Gastroesophageal sphincter (tissue), 4 donors: Measurements from ENCODE around the gene IGSF23. TPM values are rescaled to one million over a fixed set of nuclear protein-coding genes. Genes with fewer than 3 reads are reported as not detected.

Experiments
- ATAC-seq: fragments of 150-250 bp; one replicate; pipeline ENCODE4 v1.9.1; 2016; ENCODE audit warnings: mild to moderate bottlenecking, moderate library complexity
- H3K27ac ChIP-seq, 4 donors: fragments of 200-600 bp; sonication (generic) in 3 of 4; 1 replicate in 3 of 4; 2 replicates in 1 of 4; pipeline ENCODE4 v1.5.1; 2016 to 2019
- H3K27me3 ChIP-seq: fragments of 200-600 bp; sonication (generic); one replicate; pipeline ENCODE4 v1.5.1; 2019
- H3K36me3 ChIP-seq, 2 donors: fragments of 200-600 bp; sonication (generic); one replicate each; pipeline ENCODE4 v1.5.1; 2019; ENCODE audit warnings: control low read depth in 1 of 2
- H3K4me1 ChIP-seq, 3 donors: fragments of 200-600 bp; sonication (generic); 1 replicate in 2 of 3; 2 replicates in 1 of 3; pipeline ENCODE4 v1.5.1; 2016 to 2019; ENCODE audit warnings: control low read depth in 2 of 3
- H3K4me3 ChIP-seq, 2 donors: fragments of 200-600 bp; sonication (generic); one replicate each; pipeline ENCODE4 v1.5.1; 2019; ENCODE audit warnings: mild to moderate bottlenecking in 1 of 2, moderate library complexity in 1 of 2
- H3K9me3 ChIP-seq, 3 donors: fragments of 200-600 bp; sonication (generic); one replicate each; pipeline ENCODE4 v1.5.1; 2017 to 2019; ENCODE audit warnings: control low read depth in 2 of 3
- CTCF ChIP-seq, 4 experiments: fragments of 200-600 bp in 2 of 4; fragments of 450-650 bp in 2 of 4; sonication (generic) in 1 of 4; IDR thresholded peaks; one replicate each; pipeline ENCODE4 v1.5.1; 2017 to 2019; ENCODE audit warnings: antibody characterized with exemption in 4 of 4, mild to moderate bottlenecking in 2 of 4, moderate library complexity in 2 of 4
- EP300 ChIP-seq: sonication (generic); formaldehyde crosslinking; IDR thresholded peaks from one replicate; pipeline ENCODE4 v1.6.1; 2017; ENCODE audit warnings: antibody characterized with exemption, mild to moderate bottlenecking
- POLR2A ChIP-seq, 2 donors: fragments of 450-650 bp; IDR thresholded peaks; one replicate each; pipeline ENCODE4 v1.6.1; 2017; ENCODE audit warnings: antibody characterized with exemption in 2 of 2, mild to moderate bottlenecking in 2 of 2, moderate library complexity in 1 of 2
- POLR2AphosphoS5 ChIP-seq: sonication (generic); formaldehyde crosslinking; IDR thresholded peaks from one replicate; pipeline ENCODE4 v1.6.1; 2017; ENCODE audit warnings: antibody characterized with exemption
- WGBS, 2 donors: methylation state at CpG; one replicate each; pipeline ENCODE4 v1.1.5; 2018; ENCODE audit warnings: low coverage in 1 of 2; 5-methylcytosine and 5-hydroxymethylcytosine counted together
- small RNA-seq, 4 donors: library from RNA; depleted of rRNA; stranded (forward); fragments of <200 nt; gene quantifications; one replicate each; pipeline ENCODE3, GENCODE V24; 2016
- total RNA-seq, 4 donors: library from RNA; depleted of rRNA; stranded (reverse); fragments of >200 nt; gene quantifications; one replicate each; pipeline ENCODE4 v1.1.0, GENCODE V29; 2016

The IGSF23 gene
- total RNA-seq, 4 donors from 2014 or later = not detected

DNA sequence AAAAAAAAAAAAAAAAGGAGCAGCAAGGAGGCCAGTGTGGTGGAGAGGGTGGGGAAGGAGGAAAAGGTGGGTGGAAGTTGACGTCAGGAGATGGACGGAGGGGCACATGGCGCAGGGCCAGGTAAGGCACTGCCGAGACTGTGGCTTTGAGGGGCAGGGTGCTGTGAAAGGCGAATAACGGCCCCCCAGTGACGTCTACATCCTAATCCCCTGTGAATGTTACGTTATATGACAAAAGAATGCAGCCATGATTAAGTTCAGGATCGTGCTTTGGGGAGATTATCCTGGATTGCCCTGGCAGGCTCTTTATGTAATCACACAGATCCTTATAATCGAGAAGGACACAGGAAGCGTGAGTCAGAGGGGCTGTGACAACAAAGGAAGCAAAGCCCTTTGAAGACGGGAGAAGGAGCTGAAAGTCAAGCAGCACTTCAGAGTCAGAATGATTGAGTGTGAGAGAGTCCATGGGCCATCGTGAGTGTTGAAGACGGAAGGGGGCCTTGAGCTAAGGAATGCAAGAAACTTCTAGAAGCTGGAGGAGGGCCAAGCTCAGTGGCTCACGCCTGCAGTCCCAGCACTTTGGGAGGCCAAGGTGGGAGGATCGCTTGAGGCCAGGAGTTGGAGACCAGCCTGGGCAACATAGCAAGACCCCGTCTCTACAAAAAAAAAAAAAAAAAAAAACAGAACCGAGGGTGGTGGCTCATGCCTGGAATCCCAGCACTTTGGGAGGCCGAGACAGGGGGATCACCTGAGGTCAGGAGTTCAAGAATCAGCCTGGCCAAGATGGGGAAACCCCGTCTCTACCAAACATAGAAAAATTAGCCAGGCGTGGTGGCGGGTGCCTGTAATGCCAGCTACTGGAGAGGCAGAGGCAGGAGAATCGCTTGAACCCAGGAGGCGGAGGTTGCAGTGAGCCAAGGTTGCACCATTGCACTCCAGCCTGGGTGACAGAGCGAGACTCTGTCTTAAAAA is 71.8 kb downstream of the IGSF23 start:
- peaks cover 4% of the 10 kb centered on the region for H3K27me3 ChIP-seq
- peak overlapping the region in 2 of 4 donors; percentile 7 to 57 for H3K27ac ChIP-seq
- peaks cover 0 to 32% of the 10 kb centered on the region in 2 donors for H3K36me3 ChIP-seq
- TF ChIP-seq POLR2AphosphoS5 (peak; percentile 35), POLR2A (IDR thresholded peaks at IDR 0.05) (no peak), CTCF (IDR thresholded peaks at IDR 0.05) (no peak), EP300 (no peak)
- H3K4me3 ChIP-seq = no peak overlapping the region
- H3K9me3 ChIP-seq = no peaks in the 10 kb centered on the region
- ATAC-seq = peak; percentile 55
- peaks cover 0 to 19% (median 6%) of the 10 kb centered on the region in 3 donors for H3K4me1 ChIP-seq
- 26 to 35% methylated on average over 17 to 23 of the region's 25 CpGs for WGBS, 2 donors

GRCh38 chr19:44685877-44686276 is 72.5 kb downstream of the IGSF23 start:
- no peak for ATAC-seq
- no peak overlapping the region for H3K4me3 ChIP-seq
- TF ChIP-seq EP300 = no peak
- no peak for TF ChIP-seq CTCF (IDR thresholded peaks at IDR 0.05)
- H3K36me3 ChIP-seq = peaks cover 0 to 25% of the 10 kb centered on the region in 2 donors
- peaks cover 4% of the 10 kb centered on the region for H3K27me3 ChIP-seq
- 50 to 74% methylated on average over 1 to 4 of the region's 4 CpGs for WGBS, 2 donors
- H3K27ac ChIP-seq = no peak overlapping the region
- H3K4me1 ChIP-seq = peaks cover 0 to 19% (median 6%) of the 10 kb centered on the region in 3 donors
- H3K9me3 ChIP-seq = no peaks in the 10 kb centered on the region

Small RNAs within 50 kb of the gene (small RNA-seq; reads per million reads assigned to genes)
- 0 reads per million in 4 donors for gene AC243964.1

Other genes starting within 250 kb of the IGSF23 start
- 1 to 10 TPM; 2.7 to 6.6 (median 4.3) TPM for gene ZNF285, start 212.0 kb upstream of the IGSF23 start, total RNA-seq
- gene ZNF229, start 165.1 kb upstream of the IGSF23 start, total RNA-seq = 1 to 10 TPM; 4.3 to 9.0 (median 5.3) TPM
- 10 to 100 TPM in 2 of 4 donors, 1 to 10 TPM in 2; 7.3 to 12.7 (median 9.3) TPM for gene ZNF180, start 113.0 kb upstream of the IGSF23 start, total RNA-seq
- gene CEACAM20, start 83.9 kb upstream of the IGSF23 start, total RNA-seq = not detected
- gene PVR, start 30.3 kb downstream of the IGSF23 start, total RNA-seq = 10 to 100 TPM; 27.1 to 58.5 (median 33.4) TPM
- gene CEACAM19, start 57.9 kb downstream of the IGSF23 start, total RNA-seq = 1 to 10 TPM in 3 of 4 donors, under 1 TPM in 1; 0.82 to 5.2 (median 3.5) TPM
- not detected for gene CEACAM16, start 85.6 kb downstream of the IGSF23 start, total RNA-seq
- 10 to 100 TPM; 13.2 to 37.7 (median 16.4) TPM for gene BCL3, start 135.1 kb downstream of the IGSF23 start, total RNA-seq
- 1 to 10 TPM in 1 of 4 donors, under 1 TPM in 1, not detected in 2; 0.93 to 1.0 TPM for gene CBLC, start 164.3 kb downstream of the IGSF23 start, total RNA-seq
- 10 to 100 TPM; 24.1 to 52.7 (median 36.9) TPM for gene BCAM, start 195.5 kb downstream of the IGSF23 start, total RNA-seq
- 10 to 100 TPM; 27.6 to 47.8 (median 41.6) TPM for gene NECTIN2, start 232.7 kb downstream of the IGSF23 start, total RNA-seq